KBM-7 (cell line): ENCODE measurements around the gene CEP131.
"Not testable (repeated sequence)": the region's sequence is repeated elsewhere in the genome, so short reads cannot be mapped to it uniquely, and the experiment has no call there.

Source experiments
- DNase-seq: peaks from one replicate; pipeline ENCODE4 v3.0.0-alpha.2; 2015
- in situ Hi-C: fragments of 300-500 bp; cut with MboI; formaldehyde crosslinking; loops from 2 replicates; pipeline ENCODE4 v1.14.3; 2020; ENCODE audit warnings: low sequenced_read_pairs, low pct_unique_long_range_greater_than_20kb, mixed read lengths

The CEP131 gene

GRCh38 chr17:81230043-81230820 is 7.5 kb upstream of the CEP131 start:
- in situ Hi-C loops = no loop called here
- DNase-seq = no peak

- in situ Hi-C loops = no loop called here
- DNase-seq = no peak
Observed at GRCh38 chr17:81229666-81229920, 6.8 kb upstream of the CEP131 start.

- DNase-seq = no peak
- in situ Hi-C loops = no loop called here
Observed at GRCh38 chr17:81228834-81229665, 6.3 kb upstream of the CEP131 start.

GRCh38 chr17:81228420-81228819 is 5.7 kb upstream of the CEP131 start:
- DNase-seq = no peak
- in situ Hi-C loops = no loop called here

GRCh38 chr17:81227630-81228029 is 4.9 kb upstream of the CEP131 start:
- DNase-seq, in situ Hi-C loops: not testable (repeated sequence)

GRCh38 chr17:81223762-81224130 is 981 bp upstream of the CEP131 start:
- in situ Hi-C loops = no loop called here
- peak; percentile 65 for DNase-seq

GRCh38 chr17:81222620-81222905 is 202 bp downstream of the CEP131 start:
- in situ Hi-C loops = no loop called here
- no peak for DNase-seq

- no peak for DNase-seq
- in situ Hi-C loops = no loop called here
Observed at GRCh38 chr17:81221842-81222619, 734 bp downstream of the CEP131 start.

- no peak for DNase-seq
Observed at GRCh38 chr17:81221371-81221841, 1.4 kb downstream of the CEP131 start.

GRCh38 chr17:81219476-81220180 is 3.1 kb downstream of the CEP131 start:
- in situ Hi-C loops = no loop called here
- no peak for DNase-seq

More at GRCh38 chr17:81221371-81221841, 1.4 kb downstream of the CEP131 start:
- in situ Hi-C loops = no loop called here

- no peak for DNase-seq
- in situ Hi-C loops = no loop called here
Observed at GRCh38 chr17:81218991-81219390, 3.8 kb downstream of the CEP131 start.

- in situ Hi-C loops = no loop called here
Observed at GRCh38 chr17:81218459-81218858, 4.3 kb downstream of the CEP131 start.

GRCh38 chr17:81217491-81217890 is 5.3 kb downstream of the CEP131 start:
- DNase-seq = no peak
- in situ Hi-C loops = no loop called here

More at GRCh38 chr17:81218459-81218858, 4.3 kb downstream of the CEP131 start:
- DNase-seq = no peak

- no peak for DNase-seq
- in situ Hi-C loops = no loop called here
Observed at GRCh38 chr17:81213978-81214377, 8.8 kb downstream of the CEP131 start.

- no peak for DNase-seq
- in situ Hi-C loops = no loop called here
Observed at GRCh38 chr17:81212365-81212764, 10.4 kb downstream of the CEP131 start.

GRCh38 chr17:81210868-81211267 is 11.9 kb downstream of the CEP131 start:
- no peak for DNase-seq
- in situ Hi-C loops = no loop called here

GRCh38 chr17:81210466-81210865 is 12.3 kb downstream of the CEP131 start:
- DNase-seq = no peak
- in situ Hi-C loops = no loop called here

GRCh38 chr17:81209141-81209540 is 13.6 kb downstream of the CEP131 start:
- no peak for DNase-seq
- in situ Hi-C loops = no loop called here

- in situ Hi-C loops = no loop called here
- DNase-seq = no peak
Observed at GRCh38 chr17:81208651-81209050, 14.1 kb downstream of the CEP131 start.
